Activated CD4-positive, alpha-beta T cell treated with anti-CD3 and anti-CD28 coated beads, Interleukin-2, amount 10 ng/mL, durations not matched to agents 24 days and 14 days (primary cell): ENCODE data around the gene SLFN14. TPM values are rescaled to one million over a fixed set of nuclear protein-coding genes. Genes with fewer than 3 reads are reported as not detected.
"Not testable (repeated sequence)": the region's sequence is repeated elsewhere in the genome, so short reads cannot be mapped to it uniquely, and the experiment has no call there.

Experiments
- DNase-seq: peaks from one replicate; pipeline ENCODE4 v3.0.0; 2022
- H3K27ac Mint-ChIP-seq: one replicate; pipeline ENCODE4 v1.8.0; 2022; ENCODE audit warnings: mild to moderate bottlenecking, mixed read lengths
- H3K27me3 Mint-ChIP-seq: one replicate; pipeline ENCODE4 v1.8.0; 2022; ENCODE audit warnings: mixed read lengths
- H3K36me3 Mint-ChIP-seq: one replicate; pipeline ENCODE4 v1.8.0; 2022; ENCODE audit warnings: low read depth, mild to moderate bottlenecking, mixed read lengths
- H3K4me1 Mint-ChIP-seq: one replicate; pipeline ENCODE4 v1.8.0; 2021; ENCODE audit warnings: mixed read lengths
- H3K4me3 Mint-ChIP-seq: one replicate; pipeline ENCODE4 v1.8.0; 2022; ENCODE audit warnings: mild to moderate bottlenecking, moderate library complexity, mixed read lengths
- H3K9me3 Mint-ChIP-seq: one replicate; pipeline ENCODE4 v1.8.0; 2021; ENCODE audit warnings: mixed read lengths
- intact Hi-C: fragments of 100-400 bp; cut with micrococcal nuclease; formaldehyde crosslinking; loops from one replicate; pipeline ENCODE4 v1.15.1; 2023
- total RNA-seq: library from RNA; stranded (reverse); gene quantifications from 2 replicates; pipeline ENCODE4 v1.2.3, GENCODE V29; 2022

Gene SLFN14
- total RNA-seq, 1 donor from 2014 or later: 0.07 TPM

GRCh38 chr17:35578929-35579432 lies 18.4 kb upstream of the SLFN14 start:
- intact Hi-C loops: loop anchor here (1.0 kb wide), 2 partner anchors 8 to 11 kb away; partner anchors contain the start of gene AP2B1
- Mint-ChIP-seq H3K4me3 (peak overlapping the region; percentile 94), H3K36me3 (peaks cover 14% of the 10 kb centered on the region), H3K27ac (peak overlapping the region; percentile 91), H3K4me1 (peaks cover 24% of the 10 kb centered on the region), H3K9me3 (no peaks in the 10 kb centered on the region), H3K27me3 (peaks cover 5% of the 10 kb centered on the region)
- DNase-seq: no peak

GRCh38 chr17:35578197-35578928 lies 17.7 kb upstream of the SLFN14 start, which contains the start of gene PEX12:
Gene PEX12, minus strand, starts transcription at chr17:35578571. Its CDS starts 550 bp downstream, at chr17:35578021.
- Mint-ChIP-seq H3K4me3 (peak within 1 kb of the TSS; percentile 94), H3K27ac (peak within 1 kb of the TSS; percentile 91), H3K9me3 (no peaks in the 10 kb centered on the region), H3K4me1 (peaks cover 24% of the 10 kb centered on the region), H3K27me3 (peaks cover under 1% of the 10 kb centered on the region), H3K36me3 (peaks cover 14% of the 10 kb centered on the region)
- peak; percentile 96 for DNase-seq
- intact Hi-C loops: loop anchor here (1.0 kb wide), 2 partner anchors 9 to 10 kb away; partner anchors contain the start of gene AP2B1

- intact Hi-C loops: loop anchor here (1.0 kb wide), 2 partner anchors 9 to 10 kb away; partner anchors contain the start of gene AP2B1
- peak overlapping the region; percentile 94 for H3K4me3 Mint-ChIP-seq
- no peaks in the 10 kb centered on the region for H3K9me3 Mint-ChIP-seq
- peaks cover 24% of the 10 kb centered on the region for H3K4me1 Mint-ChIP-seq
- peak; percentile 73 for DNase-seq
- H3K27ac Mint-ChIP-seq: peak overlapping the region; percentile 91
- no peaks in the 10 kb centered on the region for H3K27me3 Mint-ChIP-seq
- H3K36me3 Mint-ChIP-seq: peaks cover 14% of the 10 kb centered on the region
Observed at GRCh38 chr17:35577830-35578196, 17.2 kb upstream of the SLFN14 start.

DNA sequence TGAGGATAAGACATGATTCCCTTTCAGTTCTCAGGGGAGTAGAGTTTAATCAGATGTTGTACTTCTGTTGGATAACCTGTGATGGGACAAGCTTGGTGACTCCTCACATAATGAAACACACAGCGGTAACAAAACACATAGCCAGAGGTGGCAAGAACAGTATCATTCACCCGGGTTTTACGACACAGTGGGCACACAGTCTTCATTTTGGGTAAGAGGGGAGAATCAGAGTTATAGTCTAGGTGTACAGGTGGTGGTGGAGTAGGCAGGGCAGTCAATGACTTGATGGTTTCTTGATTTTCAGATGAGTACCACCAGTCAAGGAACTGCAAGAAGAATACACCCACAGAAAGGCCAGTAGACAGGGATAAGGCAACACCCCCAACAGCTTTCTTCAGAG lies 15.1 kb upstream of the SLFN14 start:
- H3K4me3 Mint-ChIP-seq: no peak overlapping the region
- H3K4me1 Mint-ChIP-seq: peaks cover 24% of the 10 kb centered on the region
- peak overlapping the region; percentile 38 for H3K27ac Mint-ChIP-seq
- intact Hi-C loops: no loop called here
- peaks cover 14% of the 10 kb centered on the region for H3K36me3 Mint-ChIP-seq
- no peaks in the 10 kb centered on the region for H3K27me3 Mint-ChIP-seq
- H3K9me3 Mint-ChIP-seq: no peaks in the 10 kb centered on the region
- DNase-seq: no peak

GRCh38 chr17:35569405-35569804 lies 8.8 kb upstream of the SLFN14 start:
- Mint-ChIP-seq H3K27me3 (peaks cover 10% of the 10 kb centered on the region), H3K27ac (peak overlapping the region; percentile 44), H3K9me3 (no peaks in the 10 kb centered on the region), H3K36me3 (peaks cover 8% of the 10 kb centered on the region), H3K4me1 (peaks cover 21% of the 10 kb centered on the region), H3K4me3 (peak overlapping the region; percentile 83)
- DNase-seq: no peak
- intact Hi-C loops: no loop called here

DNA sequence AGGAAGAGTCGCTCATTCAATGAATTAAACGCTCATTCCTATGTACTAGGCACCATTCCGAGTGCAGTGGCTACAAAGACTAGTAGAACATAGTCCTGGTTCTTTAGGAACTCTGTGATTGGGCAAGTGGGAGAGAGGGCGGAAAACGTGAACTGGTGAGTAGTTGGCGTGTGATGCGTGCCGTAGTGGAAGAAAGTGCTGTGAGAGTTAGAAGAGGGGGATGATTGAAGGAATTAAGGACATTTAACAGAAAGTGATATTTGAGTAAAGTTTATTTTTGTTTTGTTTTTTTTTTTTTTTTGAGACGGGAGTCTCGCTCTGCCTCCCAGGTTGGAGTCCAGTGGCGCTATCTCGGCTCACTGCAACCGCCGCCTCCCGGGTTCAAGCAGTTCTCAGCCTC lies 7.9 kb upstream of the SLFN14 start:
- intact Hi-C loops: loop anchor here (1.0 kb wide), 3 partner anchors 10 to 31 kb away; partner anchors contain the start of genes AP2B1, PEX12 and SLFN12L
- H3K4me3 Mint-ChIP-seq: peak overlapping the region; percentile 83
- no peaks in the 10 kb centered on the region for H3K9me3 Mint-ChIP-seq
- peaks cover 14% of the 10 kb centered on the region for H3K27me3 Mint-ChIP-seq
- DNase-seq: peak; percentile 75
- H3K27ac Mint-ChIP-seq: peak overlapping the region; percentile 89
- H3K36me3 Mint-ChIP-seq: peaks cover 6% of the 10 kb centered on the region
- H3K4me1 Mint-ChIP-seq: peaks cover 21% of the 10 kb centered on the region

DNA sequence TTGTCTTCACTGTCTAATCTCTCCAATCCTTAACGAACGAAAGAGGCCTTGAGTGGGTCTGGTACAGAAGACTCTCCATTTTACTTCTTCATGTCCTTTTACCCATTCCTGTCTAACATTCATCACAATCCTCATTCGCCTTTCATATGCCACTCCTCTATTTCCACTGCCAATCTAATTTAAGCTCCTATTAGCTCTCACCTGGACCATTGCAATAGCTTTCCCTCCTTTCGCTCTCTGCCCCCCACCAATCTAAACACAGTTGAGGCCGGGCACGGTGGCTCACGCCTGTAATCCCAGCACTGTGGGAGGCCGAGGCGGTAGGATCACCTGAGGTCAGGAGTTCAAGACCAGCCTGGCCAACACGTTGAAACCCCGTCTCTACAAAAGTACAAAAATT lies 6.3 kb upstream of the SLFN14 start:
- intact Hi-C loops: no loop called here
- H3K36me3 Mint-ChIP-seq: peaks cover 6% of the 10 kb centered on the region
- peak overlapping the region; percentile 83 for H3K4me3 Mint-ChIP-seq
- peak overlapping the region; percentile 29 for H3K27ac Mint-ChIP-seq
- no peaks in the 10 kb centered on the region for H3K9me3 Mint-ChIP-seq
- no peak for DNase-seq
- peaks cover 21% of the 10 kb centered on the region for H3K4me1 Mint-ChIP-seq
- H3K27me3 Mint-ChIP-seq: peaks cover 18% of the 10 kb centered on the region

DNA sequence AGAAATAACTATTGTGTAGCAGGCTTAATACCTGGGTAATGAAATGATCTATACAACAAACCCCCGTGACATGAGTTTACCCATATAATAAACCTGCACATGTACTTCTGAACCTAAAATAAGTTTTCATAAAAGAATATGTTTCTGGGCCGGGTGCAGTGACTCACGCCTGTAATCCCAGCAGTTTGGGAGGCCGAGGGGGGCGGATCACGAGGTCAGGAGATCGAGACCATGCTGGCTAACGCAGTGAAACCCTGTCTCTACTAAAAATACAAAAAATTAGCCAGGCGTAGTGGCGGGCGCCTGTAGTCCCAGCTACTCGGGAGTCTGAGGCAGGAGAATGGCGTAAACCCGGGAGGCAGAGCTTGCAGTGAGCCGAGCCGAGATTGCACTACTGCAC lies 2.6 kb upstream of the SLFN14 start:
- H3K4me3 Mint-ChIP-seq, DNase-seq, H3K36me3 Mint-ChIP-seq, H3K9me3 Mint-ChIP-seq, H3K27ac Mint-ChIP-seq, intact Hi-C loops: not testable (repeated sequence)
- Mint-ChIP-seq H3K27me3 (peaks cover 34% of the 10 kb centered on the region), H3K4me1 (peaks cover 12% of the 10 kb centered on the region)

DNA sequence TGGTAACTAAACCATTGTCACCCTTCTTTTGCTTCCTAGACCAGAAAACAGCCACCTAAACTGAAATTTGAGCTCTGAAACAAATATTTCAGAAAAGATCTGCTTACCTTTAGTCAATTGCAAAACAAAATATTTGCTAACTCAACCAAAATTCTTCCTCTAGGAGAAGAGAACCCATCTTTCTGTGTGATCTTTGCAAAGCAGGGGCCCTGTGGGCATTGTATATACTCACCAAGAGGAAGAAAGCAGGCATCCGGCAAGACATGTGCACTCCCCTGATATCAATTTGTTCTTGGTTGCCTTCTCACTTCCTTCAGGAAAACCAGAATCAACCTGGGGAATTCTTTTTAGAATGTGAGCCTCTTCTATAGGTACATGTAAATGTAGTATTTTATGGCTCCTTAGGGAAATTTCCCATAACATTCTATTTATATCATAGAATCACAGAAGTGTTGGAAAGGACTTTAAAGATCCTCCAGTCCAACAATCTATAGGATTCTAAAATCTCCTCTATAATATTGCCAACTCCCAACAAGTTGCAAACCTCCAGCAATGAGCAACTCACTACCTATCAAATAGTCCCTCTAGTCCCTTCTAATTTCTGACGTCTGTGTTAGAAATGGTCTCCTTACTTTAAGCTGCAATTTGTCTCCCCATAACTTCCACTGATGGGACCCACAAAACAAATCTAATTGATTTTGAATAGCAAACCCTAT lies 966 bp downstream of the SLFN14 start:
- DNase-seq: no peak
- Mint-ChIP-seq H3K9me3 (no peaks in the 10 kb centered on the region), H3K36me3 (no peaks in the 10 kb centered on the region), H3K4me1 (peaks cover 8% of the 10 kb centered on the region), H3K4me3 (no peak overlapping the region), H3K27me3 (peaks cover 36% of the 10 kb centered on the region), H3K27ac (no peak overlapping the region)
- intact Hi-C loops: no loop called here

DNA sequence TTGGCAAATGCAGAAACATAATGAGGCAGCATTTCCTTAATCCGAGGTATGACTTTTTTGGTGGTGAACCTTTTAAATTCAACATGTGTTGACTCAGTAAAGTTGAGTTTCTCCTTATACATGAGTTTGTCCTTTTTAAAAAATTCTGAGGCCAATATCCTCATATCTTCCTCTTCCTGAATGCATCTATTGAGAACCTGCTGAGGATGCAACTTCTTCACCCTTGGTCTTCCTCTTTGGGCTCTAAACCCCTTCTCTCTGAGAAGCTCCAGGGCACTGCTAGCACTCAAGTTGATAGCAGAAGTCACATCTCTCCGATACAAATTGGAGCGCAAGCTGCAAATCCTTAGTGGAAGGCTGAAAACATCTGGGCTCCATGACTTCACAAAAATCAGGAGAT lies 3.3 kb downstream of the SLFN14 start:
- Mint-ChIP-seq H3K9me3 (no peaks in the 10 kb centered on the region), H3K27ac (no peak overlapping the region), H3K36me3 (no peaks in the 10 kb centered on the region), H3K4me1 (peaks cover 8% of the 10 kb centered on the region), H3K27me3 (peaks cover 31% of the 10 kb centered on the region), H3K4me3 (no peak overlapping the region)
- intact Hi-C loops: no loop called here
- DNase-seq: no peak

DNA sequence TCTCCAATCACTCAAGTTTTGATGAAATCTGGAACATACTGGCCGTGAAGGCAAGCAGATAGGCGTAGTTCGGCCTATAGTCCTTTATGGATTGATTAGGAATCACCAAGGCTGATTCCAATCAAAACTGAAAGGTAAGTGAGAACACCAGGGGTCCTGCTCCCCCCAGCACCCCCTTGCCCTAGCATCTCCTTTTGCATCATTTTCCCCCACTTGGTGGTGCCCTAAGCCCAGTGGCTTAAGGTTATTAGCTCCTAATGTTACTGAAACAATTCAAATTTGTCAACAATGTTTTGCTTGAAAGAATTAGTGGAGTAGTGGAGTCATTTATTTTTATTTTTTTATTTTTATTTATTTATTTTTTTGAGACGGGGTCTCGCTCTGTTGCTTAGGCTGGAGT lies 4.9 kb downstream of the SLFN14 start:
- intact Hi-C loops: no loop called here
- Mint-ChIP-seq H3K36me3 (no peaks in the 10 kb centered on the region), H3K4me3 (no peak overlapping the region), H3K9me3 (no peaks in the 10 kb centered on the region), H3K27me3 (peaks cover 36% of the 10 kb centered on the region), H3K4me1 (peaks cover 4% of the 10 kb centered on the region), H3K27ac (no peak overlapping the region)
- no peak for DNase-seq

DNA sequence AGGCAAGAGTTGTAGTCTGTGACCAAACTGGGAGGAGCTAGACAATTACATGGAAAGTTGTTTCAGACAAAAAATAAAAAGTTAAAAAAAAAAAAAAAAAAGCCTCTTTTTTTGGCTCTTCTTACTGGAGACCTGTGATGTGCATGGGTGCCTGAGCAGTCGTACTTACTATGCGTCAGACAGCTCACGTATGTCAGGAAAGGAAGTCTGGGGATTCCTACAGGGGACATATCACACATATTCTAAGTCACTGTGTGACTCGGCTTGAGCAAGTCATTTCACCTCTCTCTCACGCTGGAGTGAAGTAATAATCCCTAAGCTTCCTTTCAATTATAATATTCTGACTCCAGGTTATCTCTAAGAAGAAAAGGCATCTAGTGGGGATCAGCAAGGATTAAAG lies 6.0 kb downstream of the SLFN14 start:
- intact Hi-C loops: no loop called here
- no peak for DNase-seq
- peaks cover 2% of the 10 kb centered on the region for H3K4me1 Mint-ChIP-seq
- H3K4me3 Mint-ChIP-seq: no peak overlapping the region
- H3K9me3 Mint-ChIP-seq: no peaks in the 10 kb centered on the region
- H3K27me3 Mint-ChIP-seq: peaks cover 32% of the 10 kb centered on the region
- no peak overlapping the region for H3K27ac Mint-ChIP-seq
- H3K36me3 Mint-ChIP-seq: no peaks in the 10 kb centered on the region

GRCh38 chr17:35553310-35553709 lies 7.3 kb downstream of the SLFN14 start:
- Mint-ChIP-seq H3K4me3 (no peak overlapping the region), H3K27ac (no peak overlapping the region), H3K27me3 (peaks cover 23% of the 10 kb centered on the region), H3K4me1 (peaks cover 5% of the 10 kb centered on the region), H3K36me3 (no peaks in the 10 kb centered on the region), H3K9me3 (no peaks in the 10 kb centered on the region)
- intact Hi-C loops: no loop called here
- DNase-seq: no peak

DNA sequence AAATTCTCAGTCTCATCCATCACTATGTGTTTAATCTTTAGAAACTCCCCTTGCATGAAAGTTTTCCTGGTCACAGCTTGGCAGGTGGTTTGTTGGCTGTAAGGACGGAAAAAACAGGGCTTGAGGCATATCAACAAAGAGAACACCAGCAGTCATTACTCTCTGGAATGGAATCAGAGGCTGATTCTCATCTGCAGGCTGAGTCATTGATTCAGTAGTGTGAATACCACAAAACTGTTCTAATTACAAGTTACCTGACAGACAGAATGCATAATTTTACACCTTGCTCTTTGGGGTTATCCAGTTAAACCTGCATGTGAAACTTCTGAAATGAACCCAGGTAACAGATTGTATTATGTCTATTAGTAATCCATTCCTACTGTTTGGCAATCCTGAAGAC lies 11.6 kb downstream of the SLFN14 start:
- peaks cover 15% of the 10 kb centered on the region for H3K4me1 Mint-ChIP-seq
- peaks cover 5% of the 10 kb centered on the region for H3K9me3 Mint-ChIP-seq

More for the DNA sequence above, 11.6 kb downstream of the SLFN14 start:
- intact Hi-C loops: no loop called here
- Mint-ChIP-seq H3K27me3 (peaks cover 13% of the 10 kb centered on the region), H3K27ac (no peak overlapping the region), H3K4me3 (no peak overlapping the region), H3K36me3 (peaks cover 4% of the 10 kb centered on the region)
- DNase-seq: no peak
